Hematopoietic multipotent progenitor cell treated with erythropoietin and hydrocortisone succinate and interleukin-3 and kit ligand, for 17 days (in vitro differentiated cells): ENCODE data around the gene KRT31.
"Not testable (repeated sequence)": the region's sequence is repeated elsewhere in the genome, so short reads cannot be mapped to it uniquely, and the experiment has no call there.

ENCODE experiments used
- DNase-seq: peaks from one replicate; pipeline ENCODE4 v3.0.0-alpha.2; 2015; ENCODE audit warnings: low spot score

Gene KRT31

GRCh38 chr17:41396996-41397660, at the start of gene KRT31:
Gene KRT31 (minus strand): TSS chr17:41397608. CDS start chr17:41397539, 69 bp downstream.
- no peak for DNase-seq

- no peak for DNase-seq
Measured at GRCh38 chr17:41446806-41447205, 49.4 kb upstream of the KRT31 start.

- DNase-seq, result no peak
Measured at GRCh38 chr17:41444640-41445039, 47.2 kb upstream of the KRT31 start.

GRCh38 chr17:41444186-41444585, 46.8 kb upstream of the KRT31 start:
- no peak for DNase-seq

GRCh38 chr17:41442739-41443138, 45.3 kb upstream of the KRT31 start:
- no peak for DNase-seq

- no peak for DNase-seq
Measured at GRCh38 chr17:41440531-41441033, 43.2 kb upstream of the KRT31 start, which contains the start of gene KRT38. Gene KRT38 (minus strand): TSS chr17:41440983. CDS start chr17:41440921, 62 bp downstream.

- no peak for DNase-seq
Measured at GRCh38 chr17:41439375-41439774, 42.0 kb upstream of the KRT31 start.

GRCh38 chr17:41437769-41438168, 40.4 kb upstream of the KRT31 start:
- DNase-seq, result no peak

GRCh38 chr17:41437254-41437653, 39.8 kb upstream of the KRT31 start:
- no peak for DNase-seq

- no peak for DNase-seq
Measured at GRCh38 chr17:41434415-41434814, 37.0 kb upstream of the KRT31 start.

- no peak for DNase-seq
Measured at GRCh38 chr17:41434005-41434404, 36.6 kb upstream of the KRT31 start.

GRCh38 chr17:41433586-41433985, 36.2 kb upstream of the KRT31 start:
- no peak for DNase-seq

- DNase-seq, result not testable (repeated sequence)
Measured at GRCh38 chr17:41430376-41430775, 33.0 kb upstream of the KRT31 start.

GRCh38 chr17:41429667-41430066, 32.3 kb upstream of the KRT31 start:
- no peak for DNase-seq

- no peak for DNase-seq
Measured at GRCh38 chr17:41428591-41429291, 31.3 kb upstream of the KRT31 start.

- DNase-seq, result no peak
Measured at GRCh38 chr17:41424111-41424635, 26.8 kb upstream of the KRT31 start, which contains the start of gene KRT37. Gene KRT37 (minus strand): TSS chr17:41424585. CDS start chr17:41424523, 62 bp downstream.

GRCh38 chr17:41422586-41422985, 25.2 kb upstream of the KRT31 start:
- not testable (repeated sequence) for DNase-seq

- no peak for DNase-seq
Measured at GRCh38 chr17:41421617-41422016, 24.2 kb upstream of the KRT31 start.

GRCh38 chr17:41421116-41421515, 23.7 kb upstream of the KRT31 start:
- DNase-seq, result no peak

- no peak for DNase-seq
Measured at GRCh38 chr17:41420134-41420533, 22.7 kb upstream of the KRT31 start.

- no peak for DNase-seq
Measured at GRCh38 chr17:41419716-41420115, 22.3 kb upstream of the KRT31 start.

- DNase-seq, result no peak
Measured at GRCh38 chr17:41418116-41418860, 20.9 kb upstream of the KRT31 start.
